AG09309 (cell line): Measurements from ENCODE around the gene VWA1.
"Not testable (repeated sequence)": the region's sequence is repeated elsewhere in the genome, so short reads cannot be mapped to it uniquely, and the experiment has no call there.

ENCODE experiments used
- DNase-seq: peaks from one replicate; pipeline ENCODE4 v3.0.0-alpha.2; 2010; ENCODE audit warnings: low read depth
- H3K4me3 ChIP-seq: 2 replicates; pipeline ENCODE4 v1.5.1; 2011; ENCODE audit warnings: mild to moderate bottlenecking, low read depth, low read length, moderate library complexity; ENCODE audit not compliant: control insufficient read depth
- CTCF ChIP-seq: IDR thresholded peaks from 2 replicates; pipeline ENCODE4 v1.5.1; 2011; ENCODE audit warnings: mild to moderate bottlenecking, low read depth, low read length, inconsistent platforms; ENCODE audit not compliant: insufficient read depth, control insufficient read depth; ENCODE audit errors: missing control alignments

Gene VWA1

DNA sequence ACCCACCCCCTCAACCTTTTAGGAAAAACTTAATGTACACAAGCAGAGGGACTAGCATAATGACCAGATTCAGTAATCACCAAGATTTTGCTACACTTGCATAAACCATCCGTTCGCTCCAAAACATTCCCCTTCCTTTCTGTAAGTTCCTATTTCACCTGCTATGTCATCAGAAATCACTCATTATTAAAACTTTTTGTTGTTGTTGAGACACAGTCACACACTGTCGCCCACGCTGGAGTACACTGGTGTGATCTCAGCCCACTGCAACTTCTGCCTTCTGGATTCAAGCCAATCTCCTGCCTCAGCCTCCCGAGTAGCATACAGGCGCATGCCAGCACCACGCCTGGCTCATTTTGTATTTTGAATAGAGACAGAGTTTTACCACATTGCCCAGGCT, 31.8 kb upstream of the VWA1 start:
- H3K4me3 ChIP-seq, result no peak overlapping the region
- no peak for TF ChIP-seq CTCF
- no peak for DNase-seq

- no peak for DNase-seq
- peak overlapping the region; percentile 87 for H3K4me3 ChIP-seq
- no peak for TF ChIP-seq CTCF
These were observed 29.2 kb upstream of the VWA1 start for GRCh38 chr1:1406101-1406820.

GRCh38 chr1:1406821-1407635, 28.5 kb upstream of the VWA1 start, which contains the start of gene MRPL20:
Gene MRPL20, minus strand, starts transcription at chr1:1407293. Its CDS starts 76 bp downstream, at chr1:1407217.
- TF ChIP-seq CTCF, result no peak
- peak; percentile 34 for DNase-seq

GRCh38 chr1:1407636-1408318, 27.7 kb upstream of the VWA1 start:
- TF ChIP-seq CTCF, result peak; percentile 1
- DNase-seq, result no peak
- peak overlapping the region; percentile 87 for H3K4me3 ChIP-seq

More at GRCh38 chr1:1406821-1407635, 28.5 kb upstream of the VWA1 start, which contains the start of gene MRPL20:
- H3K4me3 ChIP-seq, result peak within 1 kb of the TSS; percentile 87

GRCh38 chr1:1410238-1410637, 25.3 kb upstream of the VWA1 start:
- H3K4me3 ChIP-seq, result not testable (repeated sequence)

GRCh38 chr1:1411626-1412025, 23.9 kb upstream of the VWA1 start:
- TF ChIP-seq CTCF, result no peak
- DNase-seq, result no peak
- no peak overlapping the region for H3K4me3 ChIP-seq

More at GRCh38 chr1:1410238-1410637, 25.3 kb upstream of the VWA1 start:
- not testable (repeated sequence) for DNase-seq

- not testable (repeated sequence) for DNase-seq, H3K4me3 ChIP-seq
These were observed 23.1 kb upstream of the VWA1 start for GRCh38 chr1:1412311-1412902.
